ENCODE results near the gene HEG1. TPM values are rescaled to one million over a fixed set of nuclear protein-coding genes. Genes with fewer than 3 reads are reported as not detected.

The HEG1 gene
- total RNA-seq, 1 donor from 2014 or later, result 14.4 TPM

DNA sequence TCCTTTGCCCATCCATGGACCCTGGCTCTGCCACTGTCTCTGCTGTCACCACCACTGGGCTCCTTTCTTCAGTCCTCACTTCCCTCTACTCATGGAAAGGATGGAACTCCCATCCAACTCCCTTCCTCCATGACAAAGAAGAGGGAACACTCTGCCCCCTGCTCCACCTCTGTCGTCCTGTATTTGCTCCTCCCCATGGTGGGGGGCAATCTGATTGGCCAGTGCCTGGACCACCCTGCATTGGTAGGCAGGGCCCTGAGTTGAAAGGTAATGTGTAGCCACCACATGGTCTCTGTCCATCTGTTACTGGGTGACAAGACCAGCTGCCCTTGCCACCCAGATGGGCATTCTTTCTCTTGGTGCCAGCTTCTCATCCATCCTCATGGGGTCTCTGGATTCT is 20.7 kb upstream of the HEG1 start:
- Mint-ChIP-seq H3K27me3 (ENCODE audit: low read depth) (no peaks in the 10 kb centered on the region), H3K36me3 (peaks cover 2% of the 10 kb centered on the region), H3K27ac (no peak overlapping the region), H3K4me3 (no peak overlapping the region), H3K4me1 (no peaks in the 10 kb centered on the region), H3K9me3 (no peaks in the 10 kb centered on the region)
- DNase-seq (ENCODE audit: low spot score in 2 of 2, unreplicated experiment in 2 of 2), result no peak
- TF ChIP-seq, protein P1, sequence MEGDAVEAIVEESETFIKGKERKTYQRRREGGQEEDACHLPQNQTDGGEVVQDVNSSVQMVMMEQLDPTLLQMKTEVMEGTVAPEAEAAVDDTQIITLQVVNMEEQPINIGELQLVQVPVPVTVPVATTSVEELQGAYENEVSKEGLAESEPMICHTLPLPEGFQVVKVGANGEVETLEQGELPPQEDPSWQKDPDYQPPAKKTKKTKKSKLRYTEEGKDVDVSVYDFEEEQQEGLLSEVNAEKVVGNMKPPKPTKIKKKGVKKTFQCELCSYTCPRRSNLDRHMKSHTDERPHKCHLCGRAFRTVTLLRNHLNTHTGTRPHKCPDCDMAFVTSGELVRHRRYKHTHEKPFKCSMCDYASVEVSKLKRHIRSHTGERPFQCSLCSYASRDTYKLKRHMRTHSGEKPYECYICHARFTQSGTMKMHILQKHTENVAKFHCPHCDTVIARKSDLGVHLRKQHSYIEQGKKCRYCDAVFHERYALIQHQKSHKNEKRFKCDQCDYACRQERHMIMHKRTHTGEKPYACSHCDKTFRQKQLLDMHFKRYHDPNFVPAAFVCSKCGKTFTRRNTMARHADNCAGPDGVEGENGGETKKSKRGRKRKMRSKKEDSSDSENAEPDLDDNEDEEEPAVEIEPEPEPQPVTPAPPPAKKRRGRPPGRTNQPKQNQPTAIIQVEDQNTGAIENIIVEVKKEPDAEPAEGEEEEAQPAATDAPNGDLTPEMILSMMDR (IDR thresholded peaks at IDR 0.05; ENCODE audit: unreplicated experiment), result no peak

GRCh38 chr3:125075738-125076137 is 19.9 kb upstream of the HEG1 start:
- TF ChIP-seq, protein P1 (IDR thresholded peaks at IDR 0.05; ENCODE audit: unreplicated experiment), result no peak
- peaks cover 2% of the 10 kb centered on the region for H3K36me3 Mint-ChIP-seq
- H3K4me3 Mint-ChIP-seq, result no peak overlapping the region
- H3K4me1 Mint-ChIP-seq, result no peaks in the 10 kb centered on the region
- no peak for DNase-seq (ENCODE audit: low spot score in 2 of 2, unreplicated experiment in 2 of 2)
- H3K27me3 Mint-ChIP-seq (ENCODE audit: low read depth), result no peaks in the 10 kb centered on the region
- H3K27ac Mint-ChIP-seq, result no peak overlapping the region
- no peaks in the 10 kb centered on the region for H3K9me3 Mint-ChIP-seq

- Mint-ChIP-seq H3K4me3 (no peak overlapping the region), H3K27me3 (ENCODE audit: low read depth) (no peaks in the 10 kb centered on the region), H3K4me1 (no peaks in the 10 kb centered on the region), H3K36me3 (no peaks in the 10 kb centered on the region), H3K9me3 (no peaks in the 10 kb centered on the region), H3K27ac (no peak overlapping the region)
- TF ChIP-seq, protein P1 (IDR thresholded peaks at IDR 0.05; ENCODE audit: unreplicated experiment), result no peak
- DNase-seq (ENCODE audit: low spot score in 2 of 2, unreplicated experiment in 2 of 2), result no peak
These were observed 17.7 kb upstream of the HEG1 start for GRCh38 chr3:125073390-125073905.

- DNase-seq (ENCODE audit: low spot score in 2 of 2, unreplicated experiment in 2 of 2), result no peak
- no peak overlapping the region for H3K27ac Mint-ChIP-seq
- no peak overlapping the region for H3K4me3 Mint-ChIP-seq
- no peaks in the 10 kb centered on the region for H3K4me1 Mint-ChIP-seq
- H3K9me3 Mint-ChIP-seq, result no peaks in the 10 kb centered on the region
- no peaks in the 10 kb centered on the region for H3K27me3 Mint-ChIP-seq (ENCODE audit: low read depth)
- TF ChIP-seq, protein P1 (IDR thresholded peaks at IDR 0.05; ENCODE audit: unreplicated experiment), result no peak
- H3K36me3 Mint-ChIP-seq, result no peaks in the 10 kb centered on the region
These were observed 17.1 kb upstream of the HEG1 start for GRCh38 chr3:125072749-125073389.

DNA sequence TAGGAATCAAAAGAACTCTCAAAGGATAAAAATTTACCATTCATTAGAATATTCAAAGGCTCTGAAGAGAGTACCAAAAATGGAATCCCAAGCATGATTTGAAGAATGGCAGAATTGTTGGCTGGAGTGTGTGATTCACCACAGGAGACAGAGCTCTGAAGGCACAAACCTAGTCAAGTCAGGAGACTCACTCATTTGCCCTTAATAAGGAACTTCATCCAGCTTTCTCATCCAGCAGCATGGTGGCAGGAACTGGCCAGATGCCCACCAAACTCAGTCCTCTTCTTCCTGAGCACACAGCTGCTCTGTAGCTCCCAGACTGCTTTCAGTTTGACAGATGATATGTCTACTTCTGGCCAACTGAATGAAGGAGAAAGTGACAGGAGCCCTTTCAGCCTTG is 16.5 kb upstream of the HEG1 start:
- Mint-ChIP-seq H3K4me1 (peaks cover 2% of the 10 kb centered on the region), H3K4me3 (no peak overlapping the region), H3K36me3 (no peaks in the 10 kb centered on the region), H3K27me3 (ENCODE audit: low read depth) (no peaks in the 10 kb centered on the region), H3K27ac (no peak overlapping the region), H3K9me3 (no peaks in the 10 kb centered on the region)
- no peak for DNase-seq (ENCODE audit: low spot score in 2 of 2, unreplicated experiment in 2 of 2)
- TF ChIP-seq, protein P1 (IDR thresholded peaks at IDR 0.05; ENCODE audit: unreplicated experiment), result no peak
